ENCODE results near the gene SLC43A3.

- TF ChIP-seq POLR2AphosphoS5 (IDR thresholded peaks at IDR 0.05) (no peak), CTCF (IDR thresholded peaks at IDR 0.05 in 8 of 11, conservative IDR thresholded peaks at IDR 0.05 in 3 of 11) (no peak), POLR2A (IDR thresholded peaks at IDR 0.05) (no peak)
Observed at GRCh38 chr11:57440744-57441414, 14.0 kb upstream of the SLC43A3 start.
